Measurements from ENCODE around the gene VPS33A.

GRCh38 chr12:122189626-122190475 lies 76.4 kb downstream of the VPS33A start:
- TF ChIP-seq CTCF (IDR thresholded peaks at IDR 0.05; ENCODE audit: low read depth, low read length) (no peak), EZH2phosphoT487 (IDR thresholded peaks at IDR 0.05; ENCODE audit: low read depth) (no peak)
